GM13977 (cell line): Measurements from ENCODE around the gene AFMID.

Experiments used
- DNase-seq: peaks from one replicate; pipeline ENCODE4 v3.0.0; 2012; ENCODE audit warnings: low spot score
- CTCF ChIP-seq: IDR thresholded peaks from 2 replicates; pipeline ENCODE4 v1.5.1; 2012; ENCODE audit warnings: mild to moderate bottlenecking, control low read depth; ENCODE audit not compliant: insufficient read depth; ENCODE audit errors: extremely low read depth, missing control alignments
- in situ Hi-C: fragments of 300-500 bp; cut with MboI; formaldehyde crosslinking; loops from one replicate; pipeline ENCODE4 v1.12.0; 2022; ENCODE audit warnings: low sequenced_read_pairs, low pct_unique_long_range_greater_than_20kb, mixed read lengths, inconsistent platforms; ENCODE audit not compliant: unreplicated experiment

The AFMID gene

GRCh38 chr17:78197147-78197832 is 10.1 kb downstream of the AFMID start:
- in situ Hi-C loops = no loop called here
- TF ChIP-seq CTCF = no peak
- no peak for DNase-seq

- TF ChIP-seq CTCF = no peak
- DNase-seq = no peak
- in situ Hi-C loops = no loop called here
Measured at GRCh38 chr17:78200451-78200850, 13.3 kb downstream of the AFMID start.

- no peak for DNase-seq
Measured at GRCh38 chr17:78202666-78203065, 15.5 kb downstream of the AFMID start.

GRCh38 chr17:78204387-78205123 is 17.4 kb downstream of the AFMID start:
- in situ Hi-C loops = no loop called here
- TF ChIP-seq CTCF = no peak
- no peak for DNase-seq

More at GRCh38 chr17:78202666-78203065, 15.5 kb downstream of the AFMID start:
- in situ Hi-C loops = no loop called here
- no peak for TF ChIP-seq CTCF

GRCh38 chr17:78205124-78205775 is 18.1 kb downstream of the AFMID start:
- DNase-seq = no peak
- in situ Hi-C loops = no loop called here
- no peak for TF ChIP-seq CTCF

GRCh38 chr17:78206298-78206697 is 19.1 kb downstream of the AFMID start:
- TF ChIP-seq CTCF = no peak
- in situ Hi-C loops = no loop called here
- no peak for DNase-seq
